ENCODE measurements around the gene PLA2G4D. TPM values are rescaled to one million over a fixed set of nuclear protein-coding genes. Genes with fewer than 3 reads are reported as not detected.

Gene PLA2G4D
- total and polyA plus RNA-seq, 2 experiments from 2014 or later, result 0.07 to 0.15 TPM

DNA sequence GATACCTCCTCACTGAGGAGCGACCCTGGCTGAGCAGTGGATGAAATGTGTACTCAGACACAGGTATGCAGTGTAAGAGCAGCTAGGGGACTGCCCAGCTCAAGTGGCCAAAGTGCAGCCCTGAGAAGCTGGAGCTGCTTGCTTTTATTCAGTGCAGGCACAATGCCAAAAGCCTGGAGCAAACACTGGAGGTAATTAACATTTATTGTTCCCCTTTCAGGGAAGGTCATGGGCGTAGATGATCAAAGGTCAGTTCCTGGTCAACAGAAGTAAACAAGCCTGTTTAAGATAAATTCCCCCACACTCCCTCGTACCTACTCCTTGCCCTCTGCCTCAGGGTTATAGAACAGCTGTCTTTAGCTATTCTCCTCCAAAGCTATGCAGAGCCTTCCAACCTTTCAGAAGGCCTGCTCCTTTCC lies 44.6 kb upstream of the PLA2G4D start (continued):
- TF ChIP-seq, protein P1, sequence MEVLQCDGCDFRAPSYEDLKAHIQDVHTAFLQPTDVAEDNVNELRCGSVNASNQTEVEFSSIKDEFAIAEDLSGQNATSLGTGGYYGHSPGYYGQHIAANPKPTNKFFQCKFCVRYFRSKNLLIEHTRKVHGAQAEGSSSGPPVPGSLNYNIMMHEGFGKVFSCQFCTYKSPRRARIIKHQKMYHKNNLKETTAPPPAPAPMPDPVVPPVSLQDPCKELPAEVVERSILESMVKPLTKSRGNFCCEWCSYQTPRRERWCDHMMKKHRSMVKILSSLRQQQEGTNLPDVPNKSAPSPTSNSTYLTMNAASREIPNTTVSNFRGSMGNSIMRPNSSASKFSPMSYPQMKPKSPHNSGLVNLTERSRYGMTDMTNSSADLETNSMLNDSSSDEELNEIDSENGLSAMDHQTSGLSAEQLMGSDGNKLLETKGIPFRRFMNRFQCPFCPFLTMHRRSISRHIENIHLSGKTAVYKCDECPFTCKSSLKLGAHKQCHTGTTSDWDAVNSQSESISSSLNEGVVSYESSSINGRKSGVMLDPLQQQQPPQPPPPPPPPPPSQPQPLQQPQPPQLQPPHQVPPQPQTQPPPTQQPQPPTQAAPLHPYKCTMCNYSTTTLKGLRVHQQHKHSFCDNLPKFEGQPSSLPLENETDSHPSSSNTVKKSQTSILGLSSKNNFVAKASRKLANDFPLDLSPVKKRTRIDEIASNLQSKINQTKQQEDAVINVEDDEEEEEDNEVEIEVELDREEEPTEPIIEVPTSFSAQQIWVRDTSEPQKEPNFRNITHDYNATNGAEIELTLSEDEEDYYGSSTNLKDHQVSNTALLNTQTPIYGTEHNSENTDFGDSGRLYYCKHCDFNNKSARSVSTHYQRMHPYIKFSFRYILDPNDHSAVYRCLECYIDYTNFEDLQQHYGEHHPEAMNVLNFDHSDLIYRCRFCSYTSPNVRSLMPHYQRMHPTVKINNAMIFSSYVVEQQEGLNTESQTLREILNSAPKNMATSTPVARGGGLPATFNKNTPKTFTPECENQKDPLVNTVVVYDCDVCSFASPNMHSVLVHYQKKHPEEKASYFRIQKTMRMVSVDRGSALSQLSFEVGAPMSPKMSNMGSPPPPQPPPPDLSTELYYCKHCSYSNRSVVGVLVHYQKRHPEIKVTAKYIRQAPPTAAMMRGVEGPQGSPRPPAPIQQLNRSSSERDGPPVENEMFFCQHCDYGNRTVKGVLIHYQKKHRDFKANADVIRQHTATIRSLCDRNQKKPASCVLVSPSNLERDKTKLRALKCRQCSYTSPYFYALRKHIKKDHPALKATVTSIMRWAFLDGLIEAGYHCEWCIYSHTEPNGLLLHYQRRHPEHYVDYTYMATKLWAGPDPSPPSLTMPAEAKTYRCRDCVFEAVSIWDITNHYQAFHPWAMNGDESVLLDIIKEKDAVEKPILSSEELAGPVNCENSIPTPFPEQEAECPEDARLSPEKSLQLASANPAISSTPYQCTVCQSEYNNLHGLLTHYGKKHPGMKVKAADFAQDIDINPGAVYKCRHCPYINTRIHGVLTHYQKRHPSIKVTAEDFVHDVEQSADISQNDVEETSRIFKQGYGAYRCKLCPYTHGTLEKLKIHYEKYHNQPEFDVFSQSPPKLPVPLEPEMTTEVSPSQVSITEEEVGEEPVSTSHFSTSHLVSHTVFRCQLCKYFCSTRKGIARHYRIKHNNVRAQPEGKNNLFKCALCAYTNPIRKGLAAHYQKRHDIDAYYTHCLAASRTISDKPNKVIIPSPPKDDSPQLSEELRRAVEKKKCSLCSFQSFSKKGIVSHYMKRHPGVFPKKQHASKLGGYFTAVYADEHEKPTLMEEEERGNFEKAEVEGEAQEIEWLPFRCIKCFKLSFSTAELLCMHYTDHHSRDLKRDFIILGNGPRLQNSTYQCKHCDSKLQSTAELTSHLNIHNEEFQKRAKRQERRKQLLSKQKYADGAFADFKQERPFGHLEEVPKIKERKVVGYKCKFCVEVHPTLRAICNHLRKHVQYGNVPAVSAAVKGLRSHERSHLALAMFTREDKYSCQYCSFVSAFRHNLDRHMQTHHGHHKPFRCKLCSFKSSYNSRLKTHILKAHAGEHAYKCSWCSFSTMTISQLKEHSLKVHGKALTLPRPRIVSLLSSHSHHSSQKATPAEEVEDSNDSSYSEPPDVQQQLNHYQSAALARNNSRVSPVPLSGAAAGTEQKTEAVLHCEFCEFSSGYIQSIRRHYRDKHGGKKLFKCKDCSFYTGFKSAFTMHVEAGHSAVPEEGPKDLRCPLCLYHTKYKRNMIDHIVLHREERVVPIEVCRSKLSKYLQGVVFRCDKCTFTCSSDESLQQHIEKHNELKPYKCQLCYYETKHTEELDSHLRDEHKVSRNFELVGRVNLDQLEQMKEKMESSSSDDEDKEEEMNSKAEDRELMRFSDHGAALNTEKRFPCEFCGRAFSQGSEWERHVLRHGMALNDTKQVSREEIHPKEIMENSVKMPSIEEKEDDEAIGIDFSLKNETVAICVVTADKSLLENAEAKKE (CRISPR knock-in tag; IDR thresholded peaks at IDR 0.05), result no peak

DNA sequence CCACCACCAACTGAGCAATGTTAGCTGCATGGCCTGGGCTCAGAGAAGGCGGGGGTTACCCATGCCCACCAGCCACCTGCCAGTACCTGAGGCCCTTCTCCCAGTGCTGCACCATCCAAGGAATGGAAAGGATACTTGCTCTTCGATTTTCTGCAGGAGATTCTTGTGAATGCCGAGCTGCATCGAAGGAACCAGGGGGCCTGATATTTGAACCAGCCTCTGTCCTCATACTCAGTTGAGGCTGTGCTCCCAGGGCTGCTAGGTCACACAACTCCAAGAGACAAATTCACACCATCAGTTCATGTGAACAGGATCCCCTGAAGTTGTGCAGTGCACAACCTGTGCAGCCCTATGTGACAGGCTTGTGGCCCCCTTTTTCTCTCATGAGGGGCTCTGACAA lies 44.0 kb upstream of the PLA2G4D start:
- H3K36me3 ChIP-seq (ENCODE audit: insufficient read depth), result no peaks in the 10 kb centered on the region
- peaks cover 15% of the 10 kb centered on the region; the same call in 2 of the 3 replicates for H3K9me3 Mint-ChIP-seq
- no peak overlapping the region for H3K27ac ChIP-seq (ENCODE audit: low read depth)
- H3F3A ChIP-seq (replicated peaks; ENCODE audit: low read depth), result no peaks in the 10 kb centered on the region
- H3K36me3 Mint-ChIP-seq (ENCODE audit: low read depth), result no peaks in the 10 kb centered on the region
- ATAC-seq (no peak), DNase-seq (ENCODE audit: low spot score) (no peak)
- no peaks in the 10 kb centered on the region for H3K9me2 ChIP-seq (ENCODE audit: insufficient read depth)
- peaks cover 4% of the 10 kb centered on the region for H3K27me3 Mint-ChIP-seq (ENCODE audit: insufficient read depth, low read depth, poor library complexity)
- no peak overlapping the region for H3K4me3 ChIP-seq
- no peaks in the 10 kb centered on the region; the same call in 1 of the 2 replicates for H3K4me1 ChIP-seq (ENCODE audit: insufficient read depth)
- no peak overlapping the region for H3K4me3 Mint-ChIP-seq
- H3K79me2 ChIP-seq (replicated peaks; ENCODE audit: insufficient read depth), result no peaks in the 10 kb centered on the region
- no peaks in the 10 kb centered on the region for H3K27me3 ChIP-seq (ENCODE audit: insufficient read depth)
- H3K4me1 Mint-ChIP-seq, result peaks cover 2% of the 10 kb centered on the region; the same call in 1 of the 3 replicates
- H3K27ac Mint-ChIP-seq, result no peak overlapping the region
- TF ChIP-seq EZH2phosphoT487 (IDR thresholded peaks at IDR 0.05; ENCODE audit: unreplicated experiment) (no peak), CREB1 (CRISPR knock-in tag; IDR thresholded peaks at IDR 0.05; ENCODE audit: low read depth) (no peak), NANOG (IDR thresholded peaks at IDR 0.05; ENCODE audit: borderline replicate concordance) (no peak), STAT1 (IDR thresholded peaks at IDR 0.05; ENCODE audit: unreplicated experiment) (no peak), JUNB (IDR thresholded peaks at IDR 0.05; ENCODE audit: unreplicated experiment) (no peak), ZNF331 (CRISPR knock-in tag; IDR thresholded peaks at IDR 0.05; ENCODE audit: low read depth) (no peak)
- TF ChIP-seq, protein P2, sequence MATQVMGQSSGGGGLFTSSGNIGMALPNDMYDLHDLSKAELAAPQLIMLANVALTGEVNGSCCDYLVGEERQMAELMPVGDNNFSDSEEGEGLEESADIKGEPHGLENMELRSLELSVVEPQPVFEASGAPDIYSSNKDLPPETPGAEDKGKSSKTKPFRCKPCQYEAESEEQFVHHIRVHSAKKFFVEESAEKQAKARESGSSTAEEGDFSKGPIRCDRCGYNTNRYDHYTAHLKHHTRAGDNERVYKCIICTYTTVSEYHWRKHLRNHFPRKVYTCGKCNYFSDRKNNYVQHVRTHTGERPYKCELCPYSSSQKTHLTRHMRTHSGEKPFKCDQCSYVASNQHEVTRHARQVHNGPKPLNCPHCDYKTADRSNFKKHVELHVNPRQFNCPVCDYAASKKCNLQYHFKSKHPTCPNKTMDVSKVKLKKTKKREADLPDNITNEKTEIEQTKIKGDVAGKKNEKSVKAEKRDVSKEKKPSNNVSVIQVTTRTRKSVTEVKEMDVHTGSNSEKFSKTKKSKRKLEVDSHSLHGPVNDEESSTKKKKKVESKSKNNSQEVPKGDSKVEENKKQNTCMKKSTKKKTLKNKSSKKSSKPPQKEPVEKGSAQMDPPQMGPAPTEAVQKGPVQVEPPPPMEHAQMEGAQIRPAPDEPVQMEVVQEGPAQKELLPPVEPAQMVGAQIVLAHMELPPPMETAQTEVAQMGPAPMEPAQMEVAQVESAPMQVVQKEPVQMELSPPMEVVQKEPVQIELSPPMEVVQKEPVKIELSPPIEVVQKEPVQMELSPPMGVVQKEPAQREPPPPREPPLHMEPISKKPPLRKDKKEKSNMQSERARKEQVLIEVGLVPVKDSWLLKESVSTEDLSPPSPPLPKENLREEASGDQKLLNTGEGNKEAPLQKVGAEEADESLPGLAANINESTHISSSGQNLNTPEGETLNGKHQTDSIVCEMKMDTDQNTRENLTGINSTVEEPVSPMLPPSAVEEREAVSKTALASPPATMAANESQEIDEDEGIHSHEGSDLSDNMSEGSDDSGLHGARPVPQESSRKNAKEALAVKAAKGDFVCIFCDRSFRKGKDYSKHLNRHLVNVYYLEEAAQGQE (IDR thresholded peaks at IDR 0.05; ENCODE audit: unreplicated experiment), result no peak
- no peak overlapping the region for H2AFZ ChIP-seq
- H3K4me2 ChIP-seq, result no peak overlapping the region
- H4K20me1 ChIP-seq (replicated peaks; ENCODE audit: insufficient read depth), result no peaks in the 10 kb centered on the region
